ENCODE results near the gene MAPK14.

DNA sequence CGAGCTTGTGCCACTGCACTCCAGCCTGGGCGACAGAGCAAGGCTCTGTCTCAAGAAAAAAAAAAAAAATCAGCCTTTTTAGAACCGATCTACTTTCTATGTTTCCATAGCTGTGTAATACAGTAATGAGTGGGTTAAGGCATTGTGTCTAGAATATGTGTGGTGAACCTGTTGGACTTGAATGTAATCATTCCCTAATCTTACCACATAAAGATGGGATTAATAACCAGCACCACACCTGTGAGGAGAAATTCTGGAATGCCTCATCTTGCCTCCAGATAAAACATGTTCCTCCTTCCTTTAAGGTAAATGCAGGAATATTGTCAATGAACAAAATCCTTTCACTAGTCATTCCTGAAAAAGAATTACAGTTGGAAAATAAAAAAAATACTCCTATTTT, 43.7 kb downstream of the MAPK14 start:
- TF ChIP-seq, protein P1, sequence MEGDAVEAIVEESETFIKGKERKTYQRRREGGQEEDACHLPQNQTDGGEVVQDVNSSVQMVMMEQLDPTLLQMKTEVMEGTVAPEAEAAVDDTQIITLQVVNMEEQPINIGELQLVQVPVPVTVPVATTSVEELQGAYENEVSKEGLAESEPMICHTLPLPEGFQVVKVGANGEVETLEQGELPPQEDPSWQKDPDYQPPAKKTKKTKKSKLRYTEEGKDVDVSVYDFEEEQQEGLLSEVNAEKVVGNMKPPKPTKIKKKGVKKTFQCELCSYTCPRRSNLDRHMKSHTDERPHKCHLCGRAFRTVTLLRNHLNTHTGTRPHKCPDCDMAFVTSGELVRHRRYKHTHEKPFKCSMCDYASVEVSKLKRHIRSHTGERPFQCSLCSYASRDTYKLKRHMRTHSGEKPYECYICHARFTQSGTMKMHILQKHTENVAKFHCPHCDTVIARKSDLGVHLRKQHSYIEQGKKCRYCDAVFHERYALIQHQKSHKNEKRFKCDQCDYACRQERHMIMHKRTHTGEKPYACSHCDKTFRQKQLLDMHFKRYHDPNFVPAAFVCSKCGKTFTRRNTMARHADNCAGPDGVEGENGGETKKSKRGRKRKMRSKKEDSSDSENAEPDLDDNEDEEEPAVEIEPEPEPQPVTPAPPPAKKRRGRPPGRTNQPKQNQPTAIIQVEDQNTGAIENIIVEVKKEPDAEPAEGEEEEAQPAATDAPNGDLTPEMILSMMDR (IDR thresholded peaks at IDR 0.05), result no peak
- no peak for TF ChIP-seq POLR2A (IDR thresholded peaks at IDR 0.05)
